ENCODE results near the gene GDI2. TPM values are rescaled to one million over a fixed set of nuclear protein-coding genes. Genes with fewer than 3 reads are reported as not detected.

GDI2 gene
- total RNA-seq, 6 experiments from 2014 or later = 116 to 228 (median 128) TPM

GRCh38 chr10:5760515-5760914 is 52.7 kb downstream of the GDI2 start:
- TF ChIP-seq, protein P1, sequence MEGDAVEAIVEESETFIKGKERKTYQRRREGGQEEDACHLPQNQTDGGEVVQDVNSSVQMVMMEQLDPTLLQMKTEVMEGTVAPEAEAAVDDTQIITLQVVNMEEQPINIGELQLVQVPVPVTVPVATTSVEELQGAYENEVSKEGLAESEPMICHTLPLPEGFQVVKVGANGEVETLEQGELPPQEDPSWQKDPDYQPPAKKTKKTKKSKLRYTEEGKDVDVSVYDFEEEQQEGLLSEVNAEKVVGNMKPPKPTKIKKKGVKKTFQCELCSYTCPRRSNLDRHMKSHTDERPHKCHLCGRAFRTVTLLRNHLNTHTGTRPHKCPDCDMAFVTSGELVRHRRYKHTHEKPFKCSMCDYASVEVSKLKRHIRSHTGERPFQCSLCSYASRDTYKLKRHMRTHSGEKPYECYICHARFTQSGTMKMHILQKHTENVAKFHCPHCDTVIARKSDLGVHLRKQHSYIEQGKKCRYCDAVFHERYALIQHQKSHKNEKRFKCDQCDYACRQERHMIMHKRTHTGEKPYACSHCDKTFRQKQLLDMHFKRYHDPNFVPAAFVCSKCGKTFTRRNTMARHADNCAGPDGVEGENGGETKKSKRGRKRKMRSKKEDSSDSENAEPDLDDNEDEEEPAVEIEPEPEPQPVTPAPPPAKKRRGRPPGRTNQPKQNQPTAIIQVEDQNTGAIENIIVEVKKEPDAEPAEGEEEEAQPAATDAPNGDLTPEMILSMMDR (IDR thresholded peaks at IDR 0.05) = no peak
- no peak for TF ChIP-seq POLR2A (IDR thresholded peaks at IDR 0.05)

GRCh38 chr10:5758927-5759326 is 54.3 kb downstream of the GDI2 start:
- Histone ChIP-seq H3K27me3 (no peaks in the 10 kb centered on the region), H3K9me3 (no peaks in the 10 kb centered on the region), H3K27ac (no peak overlapping the region), H3K4me3 (no peak overlapping the region), H3K36me3 (peaks cover 10 to 38% (median 15%) of the 10 kb centered on the region in 4 donors), H3K4me1 (peaks cover 0 to 13% (median 5%) of the 10 kb centered on the region in 4 donors)
- ATAC-seq (no peak), DNase-seq (no peak)
- TF ChIP-seq, protein P1 (IDR thresholded peaks at IDR 0.05) = no peak
- TF ChIP-seq POLR2A (IDR thresholded peaks at IDR 0.05) = no peak
- 89% methylated on average over 2 of the region's 2 CpGs for WGBS (ENCODE audit: insufficient coverage, low coverage, low lambda C conversion rate, missing lambda C conversion rate)
- intact Hi-C loops (cut with DNase I) = no loop called here

More at GRCh38 chr10:5760515-5760914, 52.7 kb downstream of the GDI2 start:
- H3K36me3 ChIP-seq = peaks cover 10 to 52% (median 18%) of the 10 kb centered on the region in 4 donors
- H3K27ac ChIP-seq = no peak overlapping the region
- WGBS (ENCODE audit: insufficient coverage, low coverage, low lambda C conversion rate, missing lambda C conversion rate) = 100% methylated on average over 2 of the region's 2 CpGs
- no peaks in the 10 kb centered on the region for H3K27me3 ChIP-seq
- intact Hi-C loops (cut with DNase I) = no loop called here
- H3K4me1 ChIP-seq = peaks cover 0 to 20% (median 5%) of the 10 kb centered on the region in 4 donors
- H3K9me3 ChIP-seq = no peaks in the 10 kb centered on the region
- ATAC-seq (no peak), DNase-seq (no peak)
- no peak overlapping the region for H3K4me3 ChIP-seq

GRCh38 chr10:5757766-5758517 is 55.3 kb downstream of the GDI2 start:
- H3K4me1 ChIP-seq = peaks cover 0 to 14% (median 5%) of the 10 kb centered on the region in 4 donors
- TF ChIP-seq, protein P1 (IDR thresholded peaks at IDR 0.05) = no peak
- no peak for TF ChIP-seq POLR2A (IDR thresholded peaks at IDR 0.05)
- H3K27ac ChIP-seq = no peak overlapping the region
- intact Hi-C loops (cut with DNase I) = no loop called here
- ATAC-seq (no peak), DNase-seq (no peak)
- H3K36me3 ChIP-seq = peaks cover 10 to 32% (median 15%) of the 10 kb centered on the region in 4 donors
- H3K27me3 ChIP-seq = no peaks in the 10 kb centered on the region
- H3K4me3 ChIP-seq = no peak overlapping the region
- no peaks in the 10 kb centered on the region for H3K9me3 ChIP-seq
- WGBS (ENCODE audit: insufficient coverage, low coverage, low lambda C conversion rate, missing lambda C conversion rate) = 100% methylated on average over 3 of the region's 3 CpGs

DNA sequence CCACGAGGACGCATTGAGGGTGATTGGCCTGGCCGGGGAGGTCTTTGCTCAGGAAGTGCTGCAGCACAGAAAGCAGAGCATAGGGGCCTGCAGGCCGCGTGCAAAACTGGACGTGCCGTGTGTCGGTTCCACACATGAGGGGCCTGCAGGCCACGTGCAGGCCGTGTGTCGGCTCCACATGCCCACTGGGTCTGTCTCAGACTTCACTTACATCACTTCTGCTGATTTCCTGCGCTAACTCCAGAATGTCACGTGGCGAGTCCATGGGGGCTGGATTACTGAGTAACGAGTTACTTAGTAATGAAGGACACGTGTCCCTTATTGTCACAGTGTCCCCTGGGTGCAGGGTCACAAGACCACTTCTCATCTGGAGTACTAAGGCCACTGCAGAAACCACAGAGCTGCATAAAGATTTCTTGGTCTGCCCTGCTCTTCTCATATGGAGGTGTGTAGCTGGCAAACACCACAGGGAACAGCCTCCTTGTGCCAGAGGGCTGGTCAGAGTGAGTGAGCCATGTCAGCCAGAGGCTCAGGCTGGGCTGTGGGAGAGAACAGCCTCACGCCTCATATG is 60.8 kb downstream of the GDI2 start:
- WGBS (ENCODE audit: insufficient coverage, low coverage, low lambda C conversion rate, missing lambda C conversion rate) = 73% methylated on average over 5 of the region's 17 CpGs
- TF ChIP-seq POLR2A (IDR thresholded peaks at IDR 0.05) = peak; percentile 60
- TF ChIP-seq, protein P1 (IDR thresholded peaks at IDR 0.05) = no peak
- intact Hi-C loops (cut with DNase I) = no loop called here
- H3K4me1 ChIP-seq = peaks cover 0 to 6% (median 0%) of the 10 kb centered on the region in 4 donors
- ATAC-seq (peak; percentile 85 to 90 (median 88)), DNase-seq (peak; percentile 66 to 82 (median 72))
- H3K9me3 ChIP-seq = no peaks in the 10 kb centered on the region
- H3K36me3 ChIP-seq = peaks cover 0 to 10% (median 5%) of the 10 kb centered on the region in 4 donors
- H3K27me3 ChIP-seq = no peaks in the 10 kb centered on the region
- peak overlapping the region in 1 of 3 donors; percentile 19 for H3K4me3 ChIP-seq
- H3K27ac ChIP-seq = peak overlapping the region; percentile 20 to 65 (median 65)

Measured in right lobe of liver (tissue), 6 donors.